Mucosa of rectum (tissue), 2 donors: ENCODE measurements around the gene PIP5KL1.
A peak's percentile ranks its signal among the peaks of the same experiment; 100 is the strongest.

Experiments
- H3K27ac ChIP-seq, 2 donors: one replicate each; pipeline ENCODE4 v1.7.0; 2013; ENCODE audit warnings: inconsistent platforms in 2 of 2, low read depth in 2 of 2, low read length in 2 of 2
- H3K27me3 ChIP-seq, 2 donors: one replicate each; pipeline ENCODE4 v1.7.0; 2013; ENCODE audit warnings: low read length in 2 of 2; ENCODE audit not compliant: control insufficient read depth in 2 of 2, insufficient read depth in 2 of 2
- H3K36me3 ChIP-seq, 2 donors: one replicate each; pipeline ENCODE4 v1.7.0; 2013; ENCODE audit warnings: low read length in 2 of 2; ENCODE audit not compliant: control insufficient read depth in 2 of 2, insufficient read depth in 2 of 2
- H3K4me1 ChIP-seq, 2 donors: one replicate each; pipeline ENCODE4 v1.7.0; 2013; ENCODE audit warnings: low read length in 2 of 2, mild to moderate bottlenecking in 1 of 2; ENCODE audit not compliant: control insufficient read depth in 2 of 2, insufficient read depth in 2 of 2
- H3K4me3 ChIP-seq, 2 donors: one replicate each; pipeline ENCODE4 v1.7.0; 2013; ENCODE audit warnings: low read length in 2 of 2
- H3K9ac ChIP-seq, 2 donors: one replicate each; pipeline ENCODE4 v1.7.0; 2013; ENCODE audit warnings: low read length in 2 of 2, low read depth in 1 of 2, mild to moderate bottlenecking in 1 of 2
- H3K9me3 ChIP-seq, 2 donors: one replicate each; pipeline ENCODE4 v1.7.0; 2013; ENCODE audit warnings: low read length in 2 of 2; ENCODE audit not compliant: control insufficient read depth in 2 of 2
- donor health status: healthy.
- donor health status: Normal muscosa, but diverticular disease.

The PIP5KL1 gene

GRCh38 chr9:127930231-127931091 is at the start of gene PIP5KL1:
Gene PIP5KL1, minus strand, starts transcription at chr9:127930777. Its CDS starts 25 bp downstream, at chr9:127930752.
- H3K27me3 ChIP-seq: peaks cover 24 to 28% of the 10 kb centered on the region in 2 donors
- peak within 1 kb of the TSS; percentile 28 to 52 for H3K4me3 ChIP-seq
- no peaks in the 10 kb centered on the region for H3K9me3 ChIP-seq
- peaks cover 24 to 27% of the 10 kb centered on the region in 2 donors for H3K4me1 ChIP-seq
- H3K9ac ChIP-seq: peak within 1 kb of the TSS in 1 of 2 donors; percentile 3
- H3K36me3 ChIP-seq: no peaks in the 10 kb centered on the region
- no peak within 1 kb of the TSS for H3K27ac ChIP-seq

- Histone ChIP-seq H3K27ac (peak overlapping the region; percentile 90 to 91), H3K4me1 (peaks cover 51 to 53% of the 10 kb centered on the region in 2 donors), H3K36me3 (peaks cover 0 to 6% of the 10 kb centered on the region in 2 donors), H3K4me3 (peak overlapping the region; percentile 74 to 94), H3K9me3 (no peaks in the 10 kb centered on the region), H3K27me3 (no peaks in the 10 kb centered on the region), H3K9ac (peak overlapping the region; percentile 74 to 93)
Observed at GRCh38 chr9:127980060-127980705, 49.6 kb upstream of the PIP5KL1 start.

GRCh38 chr9:127979333-127980059 is 48.9 kb upstream of the PIP5KL1 start:
- no peaks in the 10 kb centered on the region for H3K9me3 ChIP-seq
- H3K27me3 ChIP-seq: no peaks in the 10 kb centered on the region
- peak overlapping the region; percentile 90 to 91 for H3K27ac ChIP-seq
- peaks cover 0 to 8% of the 10 kb centered on the region in 2 donors for H3K36me3 ChIP-seq
- H3K4me3 ChIP-seq: peak overlapping the region; percentile 74 to 94
- H3K4me1 ChIP-seq: peaks cover 57 to 60% of the 10 kb centered on the region in 2 donors
- peak overlapping the region; percentile 69 to 93 for H3K9ac ChIP-seq

GRCh38 chr9:127979015-127979332 is 48.4 kb upstream of the PIP5KL1 start:
- peaks cover 0 to 8% of the 10 kb centered on the region in 2 donors for H3K36me3 ChIP-seq
- peak overlapping the region; percentile 74 to 94 for H3K4me3 ChIP-seq
- H3K9me3 ChIP-seq: no peaks in the 10 kb centered on the region
- peak overlapping the region; percentile 69 to 93 for H3K9ac ChIP-seq
- no peaks in the 10 kb centered on the region for H3K27me3 ChIP-seq
- peak overlapping the region; percentile 90 to 91 for H3K27ac ChIP-seq
- H3K4me1 ChIP-seq: peaks cover 62 to 65% of the 10 kb centered on the region in 2 donors

GRCh38 chr9:127977884-127978647 is 47.5 kb upstream of the PIP5KL1 start:
- H3K36me3 ChIP-seq: peaks cover 0 to 8% of the 10 kb centered on the region in 2 donors
- no peaks in the 10 kb centered on the region for H3K9me3 ChIP-seq
- peak overlapping the region; percentile 84 to 93 for H3K9ac ChIP-seq
- H3K27me3 ChIP-seq: no peaks in the 10 kb centered on the region
- peaks cover 71 to 74% of the 10 kb centered on the region in 2 donors for H3K4me1 ChIP-seq
- H3K4me3 ChIP-seq: peak overlapping the region; percentile 74 to 94
- H3K27ac ChIP-seq: peak overlapping the region; percentile 90 to 91

GRCh38 chr9:127977009-127977883 is 46.7 kb upstream of the PIP5KL1 start:
- Histone ChIP-seq H3K27me3 (no peaks in the 10 kb centered on the region), H3K4me1 (peaks cover 80% of the 10 kb centered on the region in 2 donors), H3K9ac (peak overlapping the region; percentile 84 to 93), H3K27ac (peak overlapping the region; percentile 90 to 91), H3K36me3 (peaks cover 0 to 8% of the 10 kb centered on the region in 2 donors), H3K4me3 (peak overlapping the region; percentile 74 to 94), H3K9me3 (no peaks in the 10 kb centered on the region)

GRCh38 chr9:127976498-127976897 is 45.9 kb upstream of the PIP5KL1 start:
- Histone ChIP-seq H3K4me1 (peaks cover 80 to 83% of the 10 kb centered on the region in 2 donors), H3K27ac (peak overlapping the region; percentile 90 to 91), H3K9me3 (no peaks in the 10 kb centered on the region), H3K4me3 (peak overlapping the region; percentile 74 to 94), H3K36me3 (peaks cover 0 to 8% of the 10 kb centered on the region in 2 donors), H3K9ac (peak overlapping the region; percentile 35 to 93), H3K27me3 (no peaks in the 10 kb centered on the region)

- Histone ChIP-seq H3K9me3 (no peaks in the 10 kb centered on the region), H3K4me3 (peak overlapping the region in 1 of 2 donors; percentile 94), H3K4me1 (peaks cover 85 to 86% of the 10 kb centered on the region in 2 donors), H3K9ac (peak overlapping the region; percentile 35 to 93), H3K27me3 (no peaks in the 10 kb centered on the region), H3K36me3 (peaks cover 0 to 8% of the 10 kb centered on the region in 2 donors), H3K27ac (peak overlapping the region; percentile 90 to 91)
Observed at GRCh38 chr9:127975376-127976315, 45.1 kb upstream of the PIP5KL1 start.
